CD14-positive monocyte (primary cell): ENCODE results near the gene MTSS2. TPM values are rescaled to one million over a fixed set of nuclear protein-coding genes. Genes with fewer than 3 reads are reported as not detected.

ENCODE experiments used
- DNase-seq, 3 donors: peaks; one replicate each; pipeline ENCODE4 v3.0.0-alpha.2; 2011 to 2022
- H2AFZ ChIP-seq: 2 replicates; pipeline ENCODE4 v1.6.0; 2012; ENCODE audit warnings: mild to moderate bottlenecking, low read depth, low read length, inconsistent platforms; ENCODE audit not compliant: insufficient read depth, poor library complexity, severe bottlenecking
- H3K27ac ChIP-seq, 2 donors: 1 replicate in 1 of 2; 2 replicates in 1 of 2; pipeline ENCODE4 v1.5.1; 2012 to 2013; ENCODE audit warnings: low read length in 2 of 2, control low read depth in 1 of 2, inconsistent platforms in 1 of 2, low read depth in 1 of 2, mild to moderate bottlenecking in 1 of 2
- H3K27me3 ChIP-seq, 2 donors: one replicate each; pipeline versions ENCODE4 v1.6.0 to v1.6.1; 2011 to 2013; ENCODE audit warnings: low read length in 2 of 2; ENCODE audit not compliant: control insufficient read depth in 2 of 2, insufficient read depth in 2 of 2
- H3K36me3 ChIP-seq, 2 donors: replicated peaks in 1 of 2; 1 replicate in 1 of 2; 2 replicates in 1 of 2; pipeline versions ENCODE4 v1.5.1 to v1.6.1; 2012 to 2013; ENCODE audit warnings: low read length in 2 of 2, control low read depth in 1 of 2, inconsistent platforms in 1 of 2, mild to moderate bottlenecking in 1 of 2; ENCODE audit not compliant: insufficient read depth in 2 of 2, control insufficient read depth in 1 of 2
- H3K4me1 ChIP-seq, 2 donors: 1 replicate in 1 of 2; 2 replicates in 1 of 2; pipeline versions ENCODE4 v1.5.1 to v1.6.1; 2012 to 2013; ENCODE audit warnings: low read length in 2 of 2, control low read depth in 1 of 2, inconsistent platforms in 1 of 2, mild to moderate bottlenecking in 1 of 2, moderate library complexity in 1 of 2; ENCODE audit not compliant: insufficient read depth in 2 of 2, control insufficient read depth in 1 of 2
- H3K4me2 ChIP-seq: replicated peaks from 2 replicates; pipeline ENCODE3; 2012; ENCODE audit warnings: low read length, moderate library complexity, mild to moderate bottlenecking; ENCODE audit not compliant: poor library complexity, severe bottlenecking; ENCODE audit errors: extremely low read depth
- H3K4me3 ChIP-seq, 3 experiments: fragments of 200-600 bp in 1 of 3; sonication (generic) in 1 of 3; replicated peaks in 1 of 3; 1 replicate in 2 of 3; 2 replicates in 1 of 3; pipeline ENCODE4 v1.5.1; 2011 to 2013; ENCODE audit warnings: low read length in 3 of 3, mild to moderate bottlenecking in 3 of 3, control low read depth in 2 of 3, low read depth in 2 of 3, inconsistent platforms in 1 of 3, moderate library complexity in 1 of 3
- H3K79me2 ChIP-seq: 2 replicates; pipeline ENCODE4 v1.6.0; 2012; ENCODE audit warnings: mild to moderate bottlenecking, control low read depth, inconsistent platforms, low read length, moderate library complexity; ENCODE audit not compliant: insufficient read depth
- H3K9ac ChIP-seq: 2 replicates; pipeline ENCODE4 v1.6.0; 2017; ENCODE audit warnings: low read length, mild to moderate bottlenecking; ENCODE audit not compliant: insufficient read depth, poor library complexity, severe bottlenecking
- H3K9me3 ChIP-seq, 2 donors: replicated peaks in 1 of 2; 1 replicate in 1 of 2; 2 replicates in 1 of 2; pipeline versions ENCODE4 v1.5.1 to v1.6.1; 2012 to 2013; ENCODE audit warnings: low read length in 2 of 2, control low read depth in 1 of 2; ENCODE audit not compliant: control insufficient read depth in 1 of 2, insufficient read depth in 1 of 2
- H4K20me1 ChIP-seq: 2 replicates; pipeline ENCODE4 v1.6.0; 2012; ENCODE audit warnings: mild to moderate bottlenecking, low read length, control low read depth, moderate library complexity; ENCODE audit not compliant: insufficient read depth
- H3K27ac Mint-ChIP-seq, 7 donors: one replicate each; pipeline ENCODE4 v1.8.0; 2020; ENCODE audit warnings: mild to moderate bottlenecking in 7 of 7, mixed read lengths in 7 of 7, moderate library complexity in 6 of 7, inconsistent platforms in 2 of 7
- H3K27me3 Mint-ChIP-seq, 3 donors: one replicate each; pipeline ENCODE4 v1.8.0; 2021 to 2022; ENCODE audit warnings: low read depth in 3 of 3, mild to moderate bottlenecking in 3 of 3, mixed read lengths in 3 of 3, moderate library complexity in 3 of 3, inconsistent platforms in 1 of 3
- H3K36me3 Mint-ChIP-seq, 2 donors: one replicate each; pipeline ENCODE4 v1.8.0; 2020; ENCODE audit warnings: mixed read lengths in 2 of 2, inconsistent platforms in 1 of 2, mild to moderate bottlenecking in 1 of 2
- H3K4me1 Mint-ChIP-seq: one replicate; pipeline ENCODE4 v1.8.0; 2020; ENCODE audit warnings: mild to moderate bottlenecking, mixed read lengths
- H3K4me3 Mint-ChIP-seq, 2 donors: one replicate each; pipeline ENCODE4 v1.8.0; 2020; ENCODE audit warnings: mild to moderate bottlenecking in 2 of 2, mixed read lengths in 2 of 2, moderate library complexity in 1 of 2
- H3K9me3 Mint-ChIP-seq, 7 donors: one replicate each; pipeline ENCODE4 v1.8.0; 2020 to 2022; ENCODE audit warnings: mixed read lengths in 7 of 7, mild to moderate bottlenecking in 6 of 7, moderate library complexity in 6 of 7, inconsistent platforms in 2 of 7
- WGBS: methylation state at CpG from one replicate; pipeline ENCODE4 v1.1.5; 2013; ENCODE audit warnings: missing lambda C conversion rate; ENCODE audit not compliant: insufficient coverage; 5-methylcytosine and 5-hydroxymethylcytosine counted together
- intact Hi-C, 2 donors: fragments of 100-400 bp; cut with micrococcal nuclease; formaldehyde crosslinking; loops; one replicate each; pipeline versions ENCODE4 v1.15.0 to v1.15.1; 2023
- polyA plus RNA-seq, 3 donors: library from polyadenylated mRNA; depleted of rRNA in 1 of 3; unstranded in 2 of 3; stranded (reverse) in 1 of 3; fragments of 300-500 nt in 2 of 3; fragments of >200 nt in 1 of 3; fragmentation: Illumina TruSeq in 2 of 3; gene quantifications; 1 replicate in 2 of 3; 2 replicates in 1 of 3; pipeline ENCODE4 v1.2.3, GENCODE V29; 2012 to 2021
- TF ChIP-seq, protein P1 (sequence below): fragments of 200-600 bp; IDR thresholded peaks from one replicate; pipeline ENCODE4 v1.8.0; 2022; ENCODE audit warnings: antibody characterized with exemption, mild to moderate bottlenecking

Gene MTSS2
- polyA plus RNA-seq, 3 donors = 1.5 TPM; not detected in 2

DNA sequence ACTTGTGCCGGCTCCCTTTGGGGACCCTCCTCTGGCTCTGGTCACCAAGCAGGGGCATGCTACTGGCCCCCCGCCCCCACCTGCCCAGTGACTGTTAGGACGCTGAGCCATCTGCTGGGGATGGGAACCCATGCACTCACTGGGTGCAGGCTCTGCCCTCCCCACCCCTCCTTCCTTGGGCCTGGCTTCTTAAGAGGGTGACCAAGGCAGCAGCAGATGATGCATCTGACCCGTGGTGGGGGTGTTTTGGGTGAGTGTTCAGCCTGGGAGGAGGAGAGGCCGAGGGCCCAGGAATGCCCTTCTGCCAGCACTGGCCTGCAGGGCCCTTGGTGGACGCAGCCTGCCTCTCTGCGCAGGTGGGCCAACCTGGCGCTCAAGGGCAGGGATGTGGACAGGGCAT, 19.2 kb upstream of the MTSS2 start:
- Histone ChIP-seq H3K9ac (no peak overlapping the region), H3K4me1 (no peaks in the 10 kb centered on the region), H3K4me2 (no peak overlapping the region), H4K20me1 (peaks cover 7% of the 10 kb centered on the region), H2AFZ (no peak overlapping the region), H3K27me3 (no peaks in the 10 kb centered on the region), H3K27ac (no peak overlapping the region), H3K79me2 (no peaks in the 10 kb centered on the region), H3K36me3 (peaks cover 6 to 27% of the 10 kb centered on the region in 2 donors), H3K9me3 (no peaks in the 10 kb centered on the region), H3K4me3 (no peak overlapping the region)
- WGBS = 94% methylated on average over 5 of the region's 8 CpGs
- peaks cover 17 to 33% of the 10 kb centered on the region in 2 donors for H3K36me3 Mint-ChIP-seq
- intact Hi-C loops = no loop called here
- H3K4me1 Mint-ChIP-seq = peaks cover 19% of the 10 kb centered on the region
- no peaks in the 10 kb centered on the region for H3K9me3 Mint-ChIP-seq
- TF ChIP-seq, protein P1, sequence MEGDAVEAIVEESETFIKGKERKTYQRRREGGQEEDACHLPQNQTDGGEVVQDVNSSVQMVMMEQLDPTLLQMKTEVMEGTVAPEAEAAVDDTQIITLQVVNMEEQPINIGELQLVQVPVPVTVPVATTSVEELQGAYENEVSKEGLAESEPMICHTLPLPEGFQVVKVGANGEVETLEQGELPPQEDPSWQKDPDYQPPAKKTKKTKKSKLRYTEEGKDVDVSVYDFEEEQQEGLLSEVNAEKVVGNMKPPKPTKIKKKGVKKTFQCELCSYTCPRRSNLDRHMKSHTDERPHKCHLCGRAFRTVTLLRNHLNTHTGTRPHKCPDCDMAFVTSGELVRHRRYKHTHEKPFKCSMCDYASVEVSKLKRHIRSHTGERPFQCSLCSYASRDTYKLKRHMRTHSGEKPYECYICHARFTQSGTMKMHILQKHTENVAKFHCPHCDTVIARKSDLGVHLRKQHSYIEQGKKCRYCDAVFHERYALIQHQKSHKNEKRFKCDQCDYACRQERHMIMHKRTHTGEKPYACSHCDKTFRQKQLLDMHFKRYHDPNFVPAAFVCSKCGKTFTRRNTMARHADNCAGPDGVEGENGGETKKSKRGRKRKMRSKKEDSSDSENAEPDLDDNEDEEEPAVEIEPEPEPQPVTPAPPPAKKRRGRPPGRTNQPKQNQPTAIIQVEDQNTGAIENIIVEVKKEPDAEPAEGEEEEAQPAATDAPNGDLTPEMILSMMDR = no peak
- H3K27me3 Mint-ChIP-seq = peaks cover 0 to 2% (median 0%) of the 10 kb centered on the region in 3 donors
- no peak overlapping the region for H3K4me3 Mint-ChIP-seq
- H3K27ac Mint-ChIP-seq = peak overlapping the region in 1 of 7 donors; percentile 22
- no peak for DNase-seq

DNA sequence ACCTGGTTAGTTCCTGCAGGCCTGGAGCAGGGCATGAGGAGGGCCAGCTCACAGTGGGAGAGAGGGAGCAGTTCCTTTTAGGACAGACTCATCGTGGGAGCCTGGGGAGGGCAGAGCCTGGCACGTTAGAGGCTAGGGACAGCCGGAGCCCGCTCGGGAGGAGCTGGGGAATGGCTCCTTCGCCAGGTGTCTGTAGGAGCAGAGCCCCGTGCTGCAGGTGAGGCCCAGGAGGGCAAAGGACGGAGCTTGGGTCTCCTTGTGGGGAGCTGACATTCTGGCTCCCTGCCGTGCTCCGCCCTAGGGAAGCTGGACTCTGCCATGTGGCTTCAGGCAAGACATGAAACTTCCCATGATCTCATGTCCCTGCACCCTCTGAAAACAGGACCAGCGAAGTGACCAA, 18.7 kb upstream of the MTSS2 start:
- peaks cover 5 to 25% of the 10 kb centered on the region in 2 donors for H3K36me3 ChIP-seq
- no peaks in the 10 kb centered on the region for H3K27me3 ChIP-seq
- no peak overlapping the region for H2AFZ ChIP-seq
- H3K4me1 ChIP-seq = no peaks in the 10 kb centered on the region
- H3K9me3 ChIP-seq = no peaks in the 10 kb centered on the region
- Mint-ChIP-seq H3K27ac (peak overlapping the region in 1 of 7 donors; percentile 22), H3K4me1 (peaks cover 20% of the 10 kb centered on the region), H3K27me3 (peaks cover 0 to 2% (median 0%) of the 10 kb centered on the region in 3 donors), H3K4me3 (no peak overlapping the region), H3K9me3 (no peaks in the 10 kb centered on the region), H3K36me3 (peaks cover 21 to 38% of the 10 kb centered on the region in 2 donors)
- H3K27ac ChIP-seq = no peak overlapping the region
- peaks cover 7% of the 10 kb centered on the region for H4K20me1 ChIP-seq
- H3K9ac ChIP-seq = no peak overlapping the region
- TF ChIP-seq, protein P1 = no peak
- H3K4me3 ChIP-seq = no peak overlapping the region
- DNase-seq = no peak
- H3K4me2 ChIP-seq = no peak overlapping the region
- no peaks in the 10 kb centered on the region for H3K79me2 ChIP-seq
- intact Hi-C loops = no loop called here
- 92% methylated on average over 11 of the region's 11 CpGs for whole genome bisulfite sequencing
